ENCODE results near the gene MIPEP. TPM values are rescaled to one million over a fixed set of nuclear protein-coding genes. Genes with fewer than 3 reads are reported as not detected.

The MIPEP gene
- total and polyA plus RNA-seq, 9 donors: 7.7 to 11.7 (median 9.2) TPM

DNA sequence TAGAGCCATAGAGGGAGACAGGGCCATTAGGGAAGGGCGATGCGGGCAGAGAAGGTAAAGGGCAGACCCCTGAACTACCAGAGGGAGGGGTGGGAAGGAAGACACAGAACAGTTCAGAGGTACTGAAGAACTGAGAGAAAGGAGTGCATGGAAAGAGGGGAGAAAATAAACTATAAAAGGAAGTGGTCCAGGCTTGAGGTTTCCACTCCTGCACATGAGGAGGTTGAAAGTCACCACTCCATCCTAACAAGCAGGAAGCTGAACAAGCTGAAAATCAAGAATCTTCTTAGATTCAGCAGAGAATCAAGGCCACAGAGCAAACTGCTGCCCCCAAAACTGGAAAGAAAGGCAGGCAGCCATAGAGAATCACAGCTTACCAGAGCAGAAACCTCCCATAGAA lies 45.1 kb downstream of the MIPEP start:
- Histone ChIP-seq H3K4me1 (ENCODE audit: control insufficient read depth, insufficient read depth, low read length) (no peaks in the 10 kb centered on the region), H3K4me3 (ENCODE audit: low read length) (no peak overlapping the region), H3K9me3 (replicated peaks; ENCODE audit: control insufficient read depth, low read depth, low read length) (no peaks in the 10 kb centered on the region), H3K27me3 (ENCODE audit: control insufficient read depth, insufficient read depth, low read length) (no peaks in the 10 kb centered on the region), H3K36me3 (ENCODE audit: control insufficient read depth, insufficient read depth, low read length) (no peaks in the 10 kb centered on the region), H3K27ac (ENCODE audit: low read length) (no peak overlapping the region)
- WGBS (ENCODE audit: insufficient coverage): 56% methylated on average over 2 of the region's 2 CpGs
- DNase-seq: no peak

DNA sequence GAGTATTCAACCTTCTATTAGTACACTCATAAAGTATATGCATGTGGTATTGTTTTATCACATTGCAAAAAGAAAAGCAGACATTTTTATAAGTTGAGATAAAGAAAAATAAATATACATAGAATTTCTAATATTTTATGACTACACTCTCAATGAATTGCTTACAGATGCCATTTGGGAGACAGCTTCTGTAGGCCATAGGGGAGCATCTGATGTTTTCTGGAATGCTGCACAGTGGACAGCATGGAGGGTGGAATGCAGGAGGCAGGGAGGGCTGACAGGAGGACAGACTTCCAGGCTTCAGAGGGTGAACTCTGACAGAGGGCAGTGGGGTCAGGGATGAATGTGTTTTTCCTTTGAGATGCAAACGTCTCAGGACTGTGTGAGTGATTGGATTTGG lies 45.8 kb downstream of the MIPEP start:
- Histone ChIP-seq H3K27ac (ENCODE audit: low read length) (no peak overlapping the region), H3K4me3 (ENCODE audit: low read length) (no peak overlapping the region), H3K4me1 (ENCODE audit: control insufficient read depth, insufficient read depth, low read length) (no peaks in the 10 kb centered on the region), H3K9me3 (replicated peaks; ENCODE audit: control insufficient read depth, low read depth, low read length) (no peaks in the 10 kb centered on the region), H3K36me3 (ENCODE audit: control insufficient read depth, insufficient read depth, low read length) (no peaks in the 10 kb centered on the region), H3K27me3 (ENCODE audit: control insufficient read depth, insufficient read depth, low read length) (no peaks in the 10 kb centered on the region)
- no peak for DNase-seq
- 29% methylated on average over 1 of the region's 1 CpG for WGBS (ENCODE audit: insufficient coverage)

DNA sequence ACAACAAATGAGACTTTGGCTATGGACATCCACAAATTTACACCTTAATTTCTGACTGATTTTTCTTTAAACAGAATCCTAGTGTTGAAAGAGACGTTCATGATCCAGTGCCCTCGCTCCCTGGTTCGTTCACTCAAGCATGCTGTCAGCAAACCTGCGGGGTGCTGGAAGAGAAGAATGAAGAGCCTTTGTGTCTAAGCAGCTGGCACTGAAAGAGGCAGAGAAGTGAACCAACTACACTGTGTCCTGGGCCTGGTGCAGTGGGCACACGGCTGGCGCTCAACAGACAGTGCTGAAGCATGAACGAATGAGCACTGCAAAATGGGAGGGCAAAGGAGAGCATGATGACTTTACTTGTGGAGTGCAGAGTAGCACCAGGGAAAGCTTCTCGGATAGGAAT lies 46.8 kb downstream of the MIPEP start:
- no peak for DNase-seq
- Histone ChIP-seq H3K36me3 (ENCODE audit: control insufficient read depth, insufficient read depth, low read length) (peaks cover 2% of the 10 kb centered on the region), H3K4me3 (ENCODE audit: low read length) (no peak overlapping the region), H3K27me3 (ENCODE audit: control insufficient read depth, insufficient read depth, low read length) (no peaks in the 10 kb centered on the region), H3K9me3 (replicated peaks; ENCODE audit: control insufficient read depth, low read depth, low read length) (no peaks in the 10 kb centered on the region), H3K27ac (ENCODE audit: low read length) (no peak overlapping the region), H3K4me1 (ENCODE audit: control insufficient read depth, insufficient read depth, low read length) (no peaks in the 10 kb centered on the region)
- 89% methylated on average over 8 of the region's 8 CpGs for WGBS (ENCODE audit: insufficient coverage)

DNA sequence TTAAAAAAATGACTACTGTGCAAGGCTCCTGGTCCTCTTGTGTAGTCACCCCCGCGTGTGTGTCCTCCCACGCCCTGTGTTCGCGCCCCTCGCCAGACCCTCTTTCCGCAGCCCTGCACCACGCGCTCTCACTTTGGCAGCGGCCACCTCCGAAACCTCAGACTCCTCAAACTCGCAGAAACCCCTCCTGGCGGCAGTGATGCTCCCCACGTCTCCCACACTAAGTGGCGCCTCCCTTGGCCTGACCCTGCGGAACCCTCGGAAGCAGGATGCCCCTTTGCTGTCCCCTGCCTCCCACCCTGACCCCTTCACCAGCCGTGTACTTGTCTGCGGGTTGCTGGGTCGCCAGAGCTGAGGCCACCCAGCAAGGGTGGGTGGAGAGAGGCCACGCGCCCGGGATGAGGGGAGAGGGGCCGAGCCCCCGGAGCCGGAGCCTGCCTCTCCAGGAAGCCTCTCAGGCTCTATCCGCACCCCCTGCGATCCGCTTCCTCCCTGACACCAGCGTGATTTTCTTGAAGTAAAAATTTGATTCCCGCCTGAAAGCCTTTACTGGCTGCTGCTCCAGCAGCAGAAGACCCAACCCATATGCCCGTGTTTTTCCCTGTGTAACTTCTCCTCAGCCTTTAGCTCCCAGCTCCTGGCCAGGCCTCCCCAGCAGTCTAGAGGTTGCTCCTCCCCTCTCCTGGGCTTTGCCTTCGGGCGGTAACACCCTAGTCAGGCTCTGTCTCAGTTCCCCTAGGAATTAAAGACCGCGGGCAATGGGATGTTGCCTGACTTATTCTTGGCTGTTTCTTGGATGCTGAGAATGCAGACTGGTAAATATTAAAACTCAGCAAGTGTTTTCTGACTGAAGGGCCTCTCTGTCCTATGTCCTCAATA lies 55.2 kb downstream of the MIPEP start:
- Histone ChIP-seq H3K27me3 (ENCODE audit: control insufficient read depth, insufficient read depth, low read length) (no peaks in the 10 kb centered on the region), H3K4me3 (ENCODE audit: low read length) (no peak overlapping the region), H3K9me3 (replicated peaks; ENCODE audit: control insufficient read depth, low read depth, low read length) (no peaks in the 10 kb centered on the region), H3K4me1 (ENCODE audit: control insufficient read depth, insufficient read depth, low read length) (no peaks in the 10 kb centered on the region), H3K36me3 (ENCODE audit: control insufficient read depth, insufficient read depth, low read length) (peaks cover 5% of the 10 kb centered on the region), H3K27ac (ENCODE audit: low read length) (no peak overlapping the region)
- 90% methylated on average over 22 of the region's 36 CpGs for WGBS (ENCODE audit: insufficient coverage)
- DNase-seq: no peak

DNA sequence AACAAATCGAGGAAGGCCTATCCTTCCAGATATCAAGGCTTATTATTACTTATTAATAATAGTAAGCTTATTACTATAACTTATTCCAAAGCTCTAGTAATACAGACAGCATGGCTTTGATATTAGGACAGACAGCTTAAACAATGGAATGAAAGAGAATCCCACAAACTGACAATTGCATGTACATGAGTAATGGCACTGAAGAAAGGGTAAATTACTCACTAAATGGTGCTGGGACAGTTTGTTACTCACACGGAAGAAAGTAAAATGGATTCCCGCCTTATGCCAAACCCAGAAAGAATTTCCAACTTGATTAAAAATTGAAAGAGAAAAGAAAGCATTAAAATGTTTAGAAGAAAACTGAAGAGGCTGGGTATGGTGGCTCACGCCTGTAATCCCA lies 60.3 kb downstream of the MIPEP start:
- DNase-seq: no peak
- no peak overlapping the region for H3K27ac ChIP-seq (ENCODE audit: low read length)
- no peak overlapping the region for H3K4me3 ChIP-seq (ENCODE audit: low read length)
- 100% methylated on average over 1 of the region's 4 CpGs for WGBS (ENCODE audit: insufficient coverage)
- no peaks in the 10 kb centered on the region for H3K9me3 ChIP-seq (replicated peaks; ENCODE audit: control insufficient read depth, low read depth, low read length)
- no peaks in the 10 kb centered on the region for H3K4me1 ChIP-seq (ENCODE audit: control insufficient read depth, insufficient read depth, low read length)
- peaks cover 2% of the 10 kb centered on the region for H3K36me3 ChIP-seq (ENCODE audit: control insufficient read depth, insufficient read depth, low read length)
- no peaks in the 10 kb centered on the region for H3K27me3 ChIP-seq (ENCODE audit: control insufficient read depth, insufficient read depth, low read length)

DNA sequence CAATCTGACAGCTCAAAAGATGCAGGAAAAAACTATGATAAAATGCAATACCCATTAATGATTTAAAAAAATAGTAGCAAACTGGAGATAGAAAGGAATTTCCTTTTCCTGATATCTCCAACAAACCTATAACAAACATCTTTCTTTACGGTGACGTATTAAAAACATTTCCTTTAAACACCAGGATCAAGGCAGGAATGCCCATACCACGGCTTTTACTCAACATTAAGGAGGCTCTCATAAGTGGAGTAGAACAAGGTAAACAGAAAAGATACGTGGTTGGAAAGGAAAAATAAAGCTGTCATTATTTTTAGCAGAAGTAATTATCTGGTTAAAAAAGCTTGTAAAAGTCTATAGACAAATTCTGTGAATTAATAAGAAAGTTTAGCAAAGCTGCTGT lies 61.1 kb downstream of the MIPEP start:
- Histone ChIP-seq H3K4me3 (ENCODE audit: low read length) (no peak overlapping the region), H3K4me1 (ENCODE audit: control insufficient read depth, insufficient read depth, low read length) (no peaks in the 10 kb centered on the region), H3K27me3 (ENCODE audit: control insufficient read depth, insufficient read depth, low read length) (no peaks in the 10 kb centered on the region), H3K9me3 (replicated peaks; ENCODE audit: control insufficient read depth, low read depth, low read length) (no peaks in the 10 kb centered on the region), H3K27ac (ENCODE audit: low read length) (no peak overlapping the region), H3K36me3 (ENCODE audit: control insufficient read depth, insufficient read depth, low read length) (no peaks in the 10 kb centered on the region)
- no CpG with 5 or more reads among the region's 4 CpGs for WGBS (ENCODE audit: insufficient coverage)
- no peak for DNase-seq

DNA sequence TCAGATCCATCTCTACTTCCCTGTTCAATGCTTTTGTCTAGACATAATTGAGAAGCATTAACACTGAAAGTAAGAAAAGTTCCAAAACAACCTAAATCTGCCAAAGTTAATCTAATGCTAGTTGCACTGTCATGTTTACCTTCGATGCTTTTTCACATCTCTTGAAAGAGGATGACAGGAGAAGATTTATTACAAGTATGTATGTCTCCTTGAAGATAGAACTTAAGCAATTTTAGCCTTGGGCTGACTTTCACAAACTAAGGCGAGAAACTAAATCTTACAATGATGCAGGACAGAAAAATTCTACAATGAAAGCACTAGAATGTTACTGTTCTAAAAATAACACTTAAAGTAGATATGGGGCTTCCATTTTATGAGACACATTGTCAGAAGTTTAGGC lies 64.0 kb downstream of the MIPEP start:
- Histone ChIP-seq H3K27ac (ENCODE audit: low read length) (no peak overlapping the region), H3K36me3 (ENCODE audit: control insufficient read depth, insufficient read depth, low read length) (no peaks in the 10 kb centered on the region), H3K4me1 (ENCODE audit: control insufficient read depth, insufficient read depth, low read length) (no peaks in the 10 kb centered on the region), H3K9me3 (replicated peaks; ENCODE audit: control insufficient read depth, low read depth, low read length) (no peaks in the 10 kb centered on the region), H3K4me3 (ENCODE audit: low read length) (no peak overlapping the region), H3K27me3 (ENCODE audit: control insufficient read depth, insufficient read depth, low read length) (no peaks in the 10 kb centered on the region)
- no CpG with 5 or more reads among the region's 2 CpGs for WGBS (ENCODE audit: insufficient coverage)
- no peak for DNase-seq

DNA sequence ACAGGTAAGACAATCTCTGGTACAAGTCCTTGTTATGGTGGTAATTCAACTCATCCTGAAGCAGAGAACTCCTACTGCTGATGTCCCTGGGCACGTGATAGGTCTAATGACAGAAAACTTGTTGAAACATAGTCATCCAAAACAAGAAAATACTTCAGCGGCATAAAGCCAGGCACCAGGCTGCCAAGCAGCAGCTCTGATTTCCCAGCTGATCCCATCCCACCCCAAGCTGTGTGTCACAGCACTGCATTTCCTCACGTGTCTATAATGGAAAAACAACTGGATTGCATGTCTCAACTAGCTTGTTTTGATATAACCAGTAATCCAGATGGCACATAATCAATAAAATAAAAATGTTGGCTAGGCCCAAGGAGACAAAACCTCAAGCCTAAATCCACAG lies 64.8 kb downstream of the MIPEP start:
- Histone ChIP-seq H3K4me1 (ENCODE audit: control insufficient read depth, insufficient read depth, low read length) (no peaks in the 10 kb centered on the region), H3K36me3 (ENCODE audit: control insufficient read depth, insufficient read depth, low read length) (no peaks in the 10 kb centered on the region), H3K9me3 (replicated peaks; ENCODE audit: control insufficient read depth, low read depth, low read length) (no peaks in the 10 kb centered on the region), H3K27me3 (ENCODE audit: control insufficient read depth, insufficient read depth, low read length) (no peaks in the 10 kb centered on the region), H3K4me3 (ENCODE audit: low read length) (no peak overlapping the region), H3K27ac (ENCODE audit: low read length) (no peak overlapping the region)
- 75% methylated on average over 1 of the region's 3 CpGs for WGBS (ENCODE audit: insufficient coverage)
- DNase-seq: peak; percentile 20

DNA sequence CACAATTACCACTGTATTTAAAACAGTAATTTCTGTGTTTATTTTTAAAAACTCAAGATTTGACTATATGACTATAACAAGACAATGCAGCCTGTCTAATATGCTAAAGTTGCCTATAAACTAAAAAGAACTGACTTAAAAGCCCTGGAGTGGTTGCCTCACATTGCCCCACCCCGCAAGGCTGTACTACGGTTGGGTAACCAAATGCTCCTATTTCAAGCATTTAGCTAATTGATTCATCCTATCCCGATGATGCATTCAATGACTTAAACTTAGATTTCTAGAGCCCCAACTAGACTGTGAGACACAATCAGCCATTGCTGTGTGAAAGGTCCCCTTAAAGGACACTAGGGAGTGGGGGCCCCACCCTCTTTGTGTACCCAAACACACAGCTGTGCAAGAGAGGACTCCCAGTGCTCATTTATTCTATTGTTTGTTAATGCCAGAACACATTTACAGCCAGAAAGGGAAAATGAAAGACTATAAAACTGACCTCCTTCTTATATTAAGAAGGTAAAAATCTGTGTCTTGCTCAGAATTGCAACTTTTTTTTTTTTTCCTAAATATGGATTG lies 66.9 kb downstream of the MIPEP start:
- H3K9me3 ChIP-seq (replicated peaks; ENCODE audit: control insufficient read depth, low read depth, low read length): no peaks in the 10 kb centered on the region
- no peaks in the 10 kb centered on the region for H3K4me1 ChIP-seq (ENCODE audit: control insufficient read depth, insufficient read depth, low read length)
- no peak for DNase-seq
- no peak overlapping the region for H3K4me3 ChIP-seq (ENCODE audit: low read length)
- H3K36me3 ChIP-seq (ENCODE audit: control insufficient read depth, insufficient read depth, low read length): no peaks in the 10 kb centered on the region
- H3K27me3 ChIP-seq (ENCODE audit: control insufficient read depth, insufficient read depth, low read length): no peaks in the 10 kb centered on the region
- no peak overlapping the region for H3K27ac ChIP-seq (ENCODE audit: low read length)
- no CpG with 5 or more reads among the region's 3 CpGs for WGBS (ENCODE audit: insufficient coverage)

DNA sequence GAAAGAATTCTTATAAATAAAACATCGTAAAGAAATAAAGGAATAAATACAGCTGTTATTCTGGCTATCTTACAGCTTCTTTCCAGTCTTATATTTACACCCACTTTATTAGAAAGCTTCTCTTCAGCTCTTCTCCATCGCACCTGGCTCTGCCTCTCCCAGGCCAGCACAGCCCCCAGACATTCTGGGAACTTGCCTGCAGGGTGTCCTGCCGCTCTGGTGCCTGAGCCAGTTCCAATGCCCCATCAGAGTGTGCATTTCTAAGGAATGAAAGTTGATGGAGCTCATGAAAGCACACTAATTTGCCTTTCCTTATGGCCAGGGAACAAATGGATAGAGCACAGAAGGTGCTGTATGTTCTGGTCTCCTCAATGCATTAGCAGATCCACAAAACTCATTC lies 68.7 kb downstream of the MIPEP start:
- Histone ChIP-seq H3K4me1 (ENCODE audit: control insufficient read depth, insufficient read depth, low read length) (no peaks in the 10 kb centered on the region), H3K4me3 (ENCODE audit: low read length) (no peak overlapping the region), H3K9me3 (replicated peaks; ENCODE audit: control insufficient read depth, low read depth, low read length) (no peaks in the 10 kb centered on the region), H3K27ac (ENCODE audit: low read length) (no peak overlapping the region), H3K27me3 (ENCODE audit: control insufficient read depth, insufficient read depth, low read length) (no peaks in the 10 kb centered on the region), H3K36me3 (ENCODE audit: control insufficient read depth, insufficient read depth, low read length) (no peaks in the 10 kb centered on the region)
- DNase-seq: no peak
- WGBS (ENCODE audit: insufficient coverage): 60% methylated on average over 1 of the region's 3 CpGs
